Measurements from ENCODE around the gene FOXP3. TPM values are rescaled to one million over a fixed set of nuclear protein-coding genes. Genes with fewer than 3 reads are reported as not detected.

Gene FOXP3
- polyA plus RNA-seq, 1 of the 3 experiments (the other 2 are of a cell fraction), result 0.12 TPM

DNA sequence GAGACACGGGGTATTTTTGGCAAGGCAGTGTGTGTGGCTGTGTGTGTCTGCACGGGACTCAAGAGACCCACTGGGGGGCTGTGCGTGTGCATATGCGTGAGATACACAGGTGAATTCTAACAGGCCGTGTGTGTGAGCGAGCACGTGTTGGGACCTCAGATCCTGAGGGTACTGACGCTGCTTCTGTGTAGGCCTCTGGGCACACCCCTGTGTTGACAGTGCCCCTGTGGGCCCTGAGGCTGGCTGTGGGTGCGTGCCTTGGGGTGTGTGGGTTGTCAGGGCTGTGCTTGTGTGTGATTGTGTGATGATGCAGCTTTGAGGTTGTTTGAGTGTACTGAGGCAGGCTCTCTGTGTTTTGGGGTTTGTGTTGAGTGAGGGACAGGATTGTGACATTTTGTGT is 13.9 kb downstream of the FOXP3 start:
- POLR2A ChIA-PET, result no interaction called here
- no peaks in the 10 kb centered on the region for H3K9me3 ChIP-seq
- H3K9ac ChIP-seq, result no peak overlapping the region
- no peak overlapping the region for H3K27ac ChIP-seq (ENCODE audit: low read depth in 2 of 2, low read length in 1 of 2)
- no peak overlapping the region for H3K4me3 ChIP-seq (ENCODE audit: low read depth in 2 of 2, low read length in 1 of 2)
- no peak overlapping the region for H3K4me2 ChIP-seq
- DNase-seq, result no peak
- 45% methylated on average over 8 of the region's 9 CpGs for WGBS (ENCODE audit: low lambda C conversion rate)
- H3F3A ChIP-seq (replicated peaks; ENCODE audit: insufficient read depth), result no peaks in the 10 kb centered on the region
- H4K20me1 ChIP-seq (ENCODE audit: insufficient read depth), result no peaks in the 10 kb centered on the region
- CTCF ChIA-PET, result no interaction called here
- TF ChIP-seq RFX5 (IDR thresholded peaks at IDR 0.05; ENCODE audit: low read length), result no peak
- no peak for TF ChIP-seq YY1 (IDR thresholded peaks at IDR 0.05; ENCODE audit: low read depth)
- no peak for TF ChIP-seq PBX3 (IDR thresholded peaks at IDR 0.05)
- no peak for TF ChIP-seq NFIC (IDR thresholded peaks at IDR 0.05; ENCODE audit: borderline replicate concordance)
- no peak for TF ChIP-seq USF2 (IDR thresholded peaks at IDR 0.05; ENCODE audit: borderline replicate concordance, low read depth, low read length)
- no peak for TF ChIP-seq EZH2phosphoT487 (IDR thresholded peaks at IDR 0.05; ENCODE audit: borderline replicate concordance, low read depth)
- TF ChIP-seq, protein P1, sequence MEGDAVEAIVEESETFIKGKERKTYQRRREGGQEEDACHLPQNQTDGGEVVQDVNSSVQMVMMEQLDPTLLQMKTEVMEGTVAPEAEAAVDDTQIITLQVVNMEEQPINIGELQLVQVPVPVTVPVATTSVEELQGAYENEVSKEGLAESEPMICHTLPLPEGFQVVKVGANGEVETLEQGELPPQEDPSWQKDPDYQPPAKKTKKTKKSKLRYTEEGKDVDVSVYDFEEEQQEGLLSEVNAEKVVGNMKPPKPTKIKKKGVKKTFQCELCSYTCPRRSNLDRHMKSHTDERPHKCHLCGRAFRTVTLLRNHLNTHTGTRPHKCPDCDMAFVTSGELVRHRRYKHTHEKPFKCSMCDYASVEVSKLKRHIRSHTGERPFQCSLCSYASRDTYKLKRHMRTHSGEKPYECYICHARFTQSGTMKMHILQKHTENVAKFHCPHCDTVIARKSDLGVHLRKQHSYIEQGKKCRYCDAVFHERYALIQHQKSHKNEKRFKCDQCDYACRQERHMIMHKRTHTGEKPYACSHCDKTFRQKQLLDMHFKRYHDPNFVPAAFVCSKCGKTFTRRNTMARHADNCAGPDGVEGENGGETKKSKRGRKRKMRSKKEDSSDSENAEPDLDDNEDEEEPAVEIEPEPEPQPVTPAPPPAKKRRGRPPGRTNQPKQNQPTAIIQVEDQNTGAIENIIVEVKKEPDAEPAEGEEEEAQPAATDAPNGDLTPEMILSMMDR (IDR thresholded peaks at IDR 0.05), result no peak
- TF ChIP-seq NRF1 (IDR thresholded peaks at IDR 0.05; ENCODE audit: low read depth, low read length), result no peak
- no peak for TF ChIP-seq RAD21 (IDR thresholded peaks at IDR 0.05; ENCODE audit: low read length)
- TF ChIP-seq FOSL2 (IDR thresholded peaks at IDR 0.05; ENCODE audit: borderline replicate concordance, low read depth), result no peak
- no peak for TF ChIP-seq TCF12 (IDR thresholded peaks at IDR 0.05)
- no peak for TF ChIP-seq REST (IDR thresholded peaks at IDR 0.05; ENCODE audit: low read depth, low read length)
- TF ChIP-seq JUND (IDR thresholded peaks at IDR 0.05), result no peak
- TF ChIP-seq SIN3A (IDR thresholded peaks at IDR 0.05; ENCODE audit: borderline replicate concordance, low read depth, low read length), result no peak
- TF ChIP-seq RXRA (IDR thresholded peaks at IDR 0.05; ENCODE audit: borderline replicate concordance, low read depth), result no peak
- TF ChIP-seq GATA2 (CRISPR knock-in tag; IDR thresholded peaks at IDR 0.05), result no peak
- no peak for TF ChIP-seq CHD2 (IDR thresholded peaks at IDR 0.05; ENCODE audit: low read length, partially characterized antibody)
- H3K9me2 ChIP-seq, result no peaks in the 10 kb centered on the region
- H3K79me2 ChIP-seq (ENCODE audit: insufficient read depth), result no peaks in the 10 kb centered on the region
- no peak overlapping the region for H2AFZ ChIP-seq (ENCODE audit: low read depth)
- H3K36me3 ChIP-seq (replicated peaks in 1 of 2; ENCODE audit: control insufficient read depth in 1 of 2, insufficient read depth in 2 of 2, low read length in 1 of 2), result no peaks in the 10 kb centered on the region
- H3K27me3 ChIP-seq (ENCODE audit: insufficient read depth), result no peaks in the 10 kb centered on the region
- H3K4me1 ChIP-seq (ENCODE audit: control insufficient read depth in 1 of 2, insufficient read depth in 2 of 2, low read depth in 1 of 2, low read length in 1 of 2), result no peaks in the 10 kb centered on the region; a peak in 1 of 4 replicates

All from SK-N-SH (cell line).